KMS-11 (cell line): ENCODE data around the gene KRT86.

Experiments
- H2AFZ ChIP-seq: fragments of 200-600 bp; sonication (generic); 2 replicates; pipeline ENCODE4 v1.6.1; 2016; ENCODE audit warnings: antibody characterized with exemption, mixed run types, low read depth
- H3K27ac ChIP-seq: fragments of 200-600 bp; sonication (generic); 2 replicates; pipeline ENCODE4 v1.6.1; 2016; ENCODE audit warnings: mild to moderate bottlenecking, mixed run types
- H3K27me3 ChIP-seq: fragments of 200-600 bp; sonication (generic); 2 replicates; pipeline ENCODE4 v1.6.1; 2017; ENCODE audit warnings: mild to moderate bottlenecking, low read depth, mixed run types, moderate library complexity; ENCODE audit not compliant: insufficient read depth
- H3K36me3 ChIP-seq: fragments of 200-600 bp; sonication (generic); 2 replicates; pipeline ENCODE4 v1.6.1; 2017; ENCODE audit warnings: mild to moderate bottlenecking, mixed run types; ENCODE audit not compliant: insufficient read depth
- H3K4me1 ChIP-seq: fragments of 200-600 bp; sonication (generic); 2 replicates; pipeline ENCODE4 v1.6.1; 2016; ENCODE audit warnings: mild to moderate bottlenecking, low read depth, mixed run types; ENCODE audit not compliant: poor library complexity, severe bottlenecking
- H3K4me2 ChIP-seq: fragments of 200-600 bp; sonication (generic); 2 replicates; pipeline ENCODE4 v1.7.0; 2016; ENCODE audit warnings: mild to moderate bottlenecking, mixed run types
- H3K4me3 ChIP-seq: fragments of 200-600 bp; sonication (generic); IDR thresholded peaks from 2 replicates; pipeline ENCODE4 v1.6.1; 2017; ENCODE audit warnings: low read depth, low read length, mixed read lengths; ENCODE audit not compliant: insufficient read depth
- H3K79me2 ChIP-seq: fragments of 200-600 bp; sonication (generic); 2 replicates; pipeline ENCODE4 v1.6.1; 2016; ENCODE audit warnings: low read depth, mixed run types; ENCODE audit not compliant: insufficient read depth
- H3K9ac ChIP-seq: fragments of 200-600 bp; sonication (generic); 2 replicates; pipeline ENCODE4 v1.6.1; 2016; ENCODE audit warnings: mild to moderate bottlenecking, mixed run types
- H4K20me1 ChIP-seq: fragments of 200-600 bp; sonication (generic); 2 replicates; pipeline ENCODE4 v1.6.1; 2016; ENCODE audit warnings: mild to moderate bottlenecking, mixed run types; ENCODE audit not compliant: insufficient read depth
- TF ChIP-seq, protein P1 (sequence below): fragments of 200-600 bp; sonication (generic); conservative IDR thresholded peaks from 2 replicates; pipeline ENCODE4 v1.6.1; 2017; ENCODE audit warnings: low read depth, mild to moderate bottlenecking, antibody characterized with exemption, low read length, moderate library complexity, mixed read lengths

The KRT86 gene

DNA sequence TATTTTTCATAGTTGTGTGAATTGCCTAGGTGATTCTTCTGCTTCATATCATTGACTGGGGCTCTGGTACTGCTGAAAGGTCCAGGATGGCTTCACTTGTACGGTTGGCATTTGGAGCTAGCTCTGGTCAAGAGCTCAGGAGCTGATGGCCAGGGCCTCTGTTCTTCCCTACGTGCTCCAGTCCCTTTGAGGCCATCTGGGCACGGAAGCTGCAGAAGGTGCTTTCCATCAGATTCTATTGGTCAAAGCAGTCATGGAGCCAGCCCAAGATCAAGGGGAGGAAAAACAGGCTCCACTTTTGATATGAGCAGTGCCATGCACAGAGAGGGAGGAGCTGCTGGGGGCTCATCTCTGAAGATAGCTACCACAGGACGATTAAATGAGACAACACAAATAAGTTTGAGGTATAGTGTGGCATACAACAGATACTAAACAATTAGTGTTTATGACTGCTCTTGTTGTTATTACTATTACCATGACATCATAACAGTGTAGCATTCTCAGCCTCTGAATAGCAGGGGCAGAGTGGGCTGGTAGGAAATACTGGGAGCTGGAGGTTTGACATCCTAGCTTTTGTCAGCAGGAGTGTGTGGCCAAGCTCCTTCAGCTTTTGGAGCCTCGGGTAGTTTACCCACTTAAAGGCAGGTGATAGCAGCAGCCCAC lies 36.3 kb downstream of the KRT86 start:
- TF ChIP-seq, protein P1, sequence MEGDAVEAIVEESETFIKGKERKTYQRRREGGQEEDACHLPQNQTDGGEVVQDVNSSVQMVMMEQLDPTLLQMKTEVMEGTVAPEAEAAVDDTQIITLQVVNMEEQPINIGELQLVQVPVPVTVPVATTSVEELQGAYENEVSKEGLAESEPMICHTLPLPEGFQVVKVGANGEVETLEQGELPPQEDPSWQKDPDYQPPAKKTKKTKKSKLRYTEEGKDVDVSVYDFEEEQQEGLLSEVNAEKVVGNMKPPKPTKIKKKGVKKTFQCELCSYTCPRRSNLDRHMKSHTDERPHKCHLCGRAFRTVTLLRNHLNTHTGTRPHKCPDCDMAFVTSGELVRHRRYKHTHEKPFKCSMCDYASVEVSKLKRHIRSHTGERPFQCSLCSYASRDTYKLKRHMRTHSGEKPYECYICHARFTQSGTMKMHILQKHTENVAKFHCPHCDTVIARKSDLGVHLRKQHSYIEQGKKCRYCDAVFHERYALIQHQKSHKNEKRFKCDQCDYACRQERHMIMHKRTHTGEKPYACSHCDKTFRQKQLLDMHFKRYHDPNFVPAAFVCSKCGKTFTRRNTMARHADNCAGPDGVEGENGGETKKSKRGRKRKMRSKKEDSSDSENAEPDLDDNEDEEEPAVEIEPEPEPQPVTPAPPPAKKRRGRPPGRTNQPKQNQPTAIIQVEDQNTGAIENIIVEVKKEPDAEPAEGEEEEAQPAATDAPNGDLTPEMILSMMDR = no peak
- Histone ChIP-seq H3K4me3 (no peak overlapping the region), H4K20me1 (no peaks in the 10 kb centered on the region), H3K36me3 (no peaks in the 10 kb centered on the region), H3K4me2 (no peak overlapping the region), H3K79me2 (no peaks in the 10 kb centered on the region), H3K27me3 (no peaks in the 10 kb centered on the region; the same call in 1 of the 2 replicates), H3K4me1 (peaks cover 6% of the 10 kb centered on the region), H2AFZ (no peak overlapping the region), H3K27ac (no peak overlapping the region), H3K9ac (no peak overlapping the region)

- H2AFZ ChIP-seq = no peak overlapping the region
- TF ChIP-seq, protein P1 = no peak
- H3K27ac ChIP-seq = no peak overlapping the region
- no peak overlapping the region for H3K9ac ChIP-seq
- no peak overlapping the region for H3K4me3 ChIP-seq
- H3K36me3 ChIP-seq = no peaks in the 10 kb centered on the region
- H3K4me2 ChIP-seq = no peak overlapping the region
- H4K20me1 ChIP-seq = no peaks in the 10 kb centered on the region
- no peaks in the 10 kb centered on the region for H3K79me2 ChIP-seq
- peaks cover under 1% of the 10 kb centered on the region for H3K4me1 ChIP-seq
- no peaks in the 10 kb centered on the region; the same call in 1 of the 2 replicates for H3K27me3 ChIP-seq
Observed at GRCh38 chr12:52311285-52311648, 36.8 kb downstream of the KRT86 start.

GRCh38 chr12:52312086-52312485 lies 37.6 kb downstream of the KRT86 start:
- Histone ChIP-seq H4K20me1 (no peaks in the 10 kb centered on the region), H3K4me2 (no peak overlapping the region), H3K36me3 (no peaks in the 10 kb centered on the region), H2AFZ (no peak overlapping the region), H3K79me2 (no peaks in the 10 kb centered on the region), H3K9ac (no peak overlapping the region), H3K4me1 (no peaks in the 10 kb centered on the region), H3K27me3 (no peaks in the 10 kb centered on the region; the same call in 1 of the 2 replicates), H3K27ac (no peak overlapping the region), H3K4me3 (no peak overlapping the region)
- TF ChIP-seq, protein P1 = no peak

DNA sequence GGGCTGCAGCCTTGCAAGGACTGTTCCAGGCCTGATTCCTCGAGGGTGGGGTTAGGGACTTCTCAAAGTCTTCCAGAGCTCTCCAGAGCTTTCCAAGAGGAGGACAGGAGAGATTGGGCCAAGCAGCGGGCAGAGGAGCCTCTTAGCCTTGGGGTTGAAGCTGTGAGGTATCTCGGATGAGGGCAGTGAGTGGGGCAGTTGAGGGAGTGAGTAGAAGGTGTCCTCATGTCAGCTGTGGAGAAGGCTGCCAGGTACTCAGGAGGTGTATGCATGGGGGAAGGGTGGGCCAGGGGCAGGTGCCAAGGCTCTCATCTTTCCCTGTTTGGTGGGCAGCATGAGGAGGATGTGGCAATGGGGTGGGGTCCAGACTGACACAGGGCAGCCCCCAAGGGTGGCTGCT lies 39.0 kb downstream of the KRT86 start:
- Histone ChIP-seq H4K20me1 (no peaks in the 10 kb centered on the region), H3K36me3 (no peaks in the 10 kb centered on the region), H3K4me3 (no peak overlapping the region), H3K9ac (no peak overlapping the region), H2AFZ (no peak overlapping the region), H3K27me3 (no peaks in the 10 kb centered on the region; the same call in 1 of the 2 replicates), H3K27ac (no peak overlapping the region), H3K4me1 (no peaks in the 10 kb centered on the region), H3K79me2 (no peaks in the 10 kb centered on the region), H3K4me2 (no peak overlapping the region)
- TF ChIP-seq, protein P1 = no peak
